HL-60 (cell line): Measurements from ENCODE around the gene CPXM1.

Experiments
- GABPA ChIP-seq: IDR thresholded peaks from 2 replicates; pipeline ENCODE4 v1.6.1; 2012; ENCODE audit warnings: low read depth
- POLR2AphosphoS5 ChIP-seq: IDR thresholded peaks from 2 replicates; pipeline ENCODE4 v1.6.1; 2012; ENCODE audit warnings: low read depth
- REST ChIP-seq: IDR thresholded peaks from 2 replicates; pipeline ENCODE4 v1.6.1; 2012; ENCODE audit warnings: low read depth; ENCODE audit not compliant: insufficient replicate concordance
- SPI1 ChIP-seq: IDR thresholded peaks from 2 replicates; pipeline ENCODE4 v1.6.1; 2012; ENCODE audit warnings: low read depth, mild to moderate bottlenecking, borderline replicate concordance
- TF ChIP-seq, protein P1 (sequence below): IDR thresholded peaks from one replicate; pipeline ENCODE4 v1.5.1; 2011; ENCODE audit warnings: low read length, control low read depth, inconsistent platforms; ENCODE audit not compliant: insufficient read depth

DNA sequence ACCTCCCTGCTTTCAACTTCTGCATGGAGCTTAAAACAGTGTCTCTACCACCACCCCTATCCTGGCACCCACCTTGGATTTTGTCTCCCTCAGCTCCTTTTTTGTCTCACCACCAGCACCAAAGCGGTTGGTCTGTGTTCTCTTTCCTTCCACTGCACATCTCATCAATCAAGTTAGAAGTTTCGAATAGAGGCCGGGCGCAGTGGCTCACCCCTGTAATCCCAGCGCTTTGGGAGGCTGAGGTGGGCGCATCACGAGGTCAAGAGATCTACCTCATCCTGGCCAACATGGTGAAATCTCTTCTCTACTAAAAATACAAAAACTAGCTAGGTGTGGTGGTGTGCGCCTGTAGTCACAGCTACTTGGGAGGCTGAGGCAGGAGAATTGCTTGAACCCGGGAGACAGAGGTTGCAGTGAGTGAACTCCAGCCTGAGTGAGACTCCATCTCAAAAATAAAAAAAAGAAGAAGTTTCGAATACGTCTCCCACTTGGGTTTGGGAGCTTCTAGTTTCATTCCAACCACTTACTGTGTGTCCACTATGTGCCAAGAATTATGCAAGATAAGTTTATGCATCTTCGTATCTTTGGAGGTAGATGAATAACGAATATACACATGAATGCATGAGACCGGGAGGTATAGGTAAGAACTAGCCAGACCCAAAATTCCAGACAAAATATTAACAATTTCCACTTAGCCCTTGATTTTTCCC, 34.1 kb upstream of the CPXM1 start:
- TF ChIP-seq, protein P1, sequence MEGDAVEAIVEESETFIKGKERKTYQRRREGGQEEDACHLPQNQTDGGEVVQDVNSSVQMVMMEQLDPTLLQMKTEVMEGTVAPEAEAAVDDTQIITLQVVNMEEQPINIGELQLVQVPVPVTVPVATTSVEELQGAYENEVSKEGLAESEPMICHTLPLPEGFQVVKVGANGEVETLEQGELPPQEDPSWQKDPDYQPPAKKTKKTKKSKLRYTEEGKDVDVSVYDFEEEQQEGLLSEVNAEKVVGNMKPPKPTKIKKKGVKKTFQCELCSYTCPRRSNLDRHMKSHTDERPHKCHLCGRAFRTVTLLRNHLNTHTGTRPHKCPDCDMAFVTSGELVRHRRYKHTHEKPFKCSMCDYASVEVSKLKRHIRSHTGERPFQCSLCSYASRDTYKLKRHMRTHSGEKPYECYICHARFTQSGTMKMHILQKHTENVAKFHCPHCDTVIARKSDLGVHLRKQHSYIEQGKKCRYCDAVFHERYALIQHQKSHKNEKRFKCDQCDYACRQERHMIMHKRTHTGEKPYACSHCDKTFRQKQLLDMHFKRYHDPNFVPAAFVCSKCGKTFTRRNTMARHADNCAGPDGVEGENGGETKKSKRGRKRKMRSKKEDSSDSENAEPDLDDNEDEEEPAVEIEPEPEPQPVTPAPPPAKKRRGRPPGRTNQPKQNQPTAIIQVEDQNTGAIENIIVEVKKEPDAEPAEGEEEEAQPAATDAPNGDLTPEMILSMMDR: no peak
- no peak for TF ChIP-seq POLR2AphosphoS5
- TF ChIP-seq REST: no peak
- TF ChIP-seq GABPA: no peak
- no peak for TF ChIP-seq SPI1
